Heart left ventricle (tissue), 13 donors: ENCODE data around the gene ZNF638.

Experiments
- CTCF ChIP-seq, 12 donors: fragments of 200-600 bp; sonication (generic) in 4 of 12; IDR thresholded peaks; one replicate each; pipeline versions ENCODE4 v1.5.0 to v1.8.0; 2018 to 2022; ENCODE audit warnings: antibody characterized with exemption in 12 of 12, mild to moderate bottlenecking in 5 of 12
- POLR2A ChIP-seq, 2 donors: fragments of 450-650 bp; IDR thresholded peaks; one replicate each; pipeline ENCODE4 v1.6.1; 2017; ENCODE audit warnings: antibody characterized with exemption in 2 of 2, mild to moderate bottlenecking in 2 of 2, moderate library complexity in 2 of 2
- donor health status: ischemic (EF 13 %, LVEDD 7.1; RV severe dilation, severe dysfunction).
- donor health status: DM: no; HTN: yes; CAD: no.
- donor health status: DM: no; HTN: no; CAD: no.
- donor health status: ischemic (EF 25% LVEDD 6.9; RV normal size, moderate dysfunction).
- donor health status: ischemic (EF 25% LVEDD 5.7; RV mildly dilated, moderate dysfunction).
- donor health status: ischemic (EF 35%, LVEDD 5.7; RV mildly dilated, moderate dysfunction).
- donor health status: nonischemic (EF 11% LVEDD 7.7; RV severe dilation, severe dysfunction).
- donor health status: DM: yes; HTN: yes; CAD: no.
- donor health status: PGD.
- donor health status: ischemic (EF 29% LVEDD 5.4; RV normal size, mild dysfunction).
- donor health status: nonischemic (EF 23%, LVEDD 6.1; RV moderate dilation, normal function).

GRCh38 chr2:71461304-71461671 is 129.7 kb downstream of the ZNF638 start:
- TF ChIP-seq POLR2A (IDR thresholded peaks at IDR 0.05): no peak
- no peak for TF ChIP-seq CTCF (IDR thresholded peaks at IDR 0.05)
